Activated T-helper 1 cell treated with anti-CD3 and anti-CD28 coated beads, Interleukin-12 subunit alpha, Interleukin-12 subunit beta, Interleukin-2, Interleukin-4 antibody, amounts not matched to agents 30 ng/mL and 10 ng/mL and 1 ng/mL, durations not matched to agents 14 hours and 24 hours and 36 hours (primary cell): Measurements from ENCODE around the gene ASB3. TPM values are rescaled to one million over a fixed set of nuclear protein-coding genes. Genes with fewer than 3 reads are reported as not detected.
"Not testable (repeated sequence)": the region's sequence is repeated elsewhere in the genome, so short reads cannot be mapped to it uniquely, and the experiment has no call there.

ENCODE experiments used
- DNase-seq: peaks from one replicate; pipeline ENCODE4 v3.0.0; 2021; ENCODE audit warnings: low spot score
- H3K27ac Mint-ChIP-seq: one replicate; pipeline ENCODE4 v1.8.0; 2021; ENCODE audit warnings: mild to moderate bottlenecking, mixed read lengths
- H3K27me3 Mint-ChIP-seq: one replicate; pipeline ENCODE4 v1.8.0; 2022; ENCODE audit warnings: mild to moderate bottlenecking, moderate library complexity, mixed read lengths; ENCODE audit not compliant: insufficient read depth
- H3K36me3 Mint-ChIP-seq: one replicate; pipeline ENCODE4 v1.8.0; 2021; ENCODE audit warnings: low read depth, mixed read lengths
- H3K4me1 Mint-ChIP-seq: one replicate; pipeline ENCODE4 v1.8.0; 2021; ENCODE audit warnings: low read depth, mixed read lengths
- H3K4me3 Mint-ChIP-seq: one replicate; pipeline ENCODE4 v1.8.0; 2021; ENCODE audit warnings: mild to moderate bottlenecking, moderate library complexity, mixed read lengths
- H3K9me3 Mint-ChIP-seq: one replicate; pipeline ENCODE4 v1.8.0; 2021; ENCODE audit warnings: mixed read lengths
- intact Hi-C: fragments of 100-400 bp; cut with micrococcal nuclease; formaldehyde crosslinking; loops from one replicate; pipeline ENCODE4 v1.15.1; 2024
- total RNA-seq: library from RNA; stranded (reverse); gene quantifications from 2 replicates; pipeline ENCODE4 v1.2.3, GENCODE V29; 2022

ASB3 gene
- total RNA-seq, 1 donor from 2014 or later: 21.5 TPM

DNA sequence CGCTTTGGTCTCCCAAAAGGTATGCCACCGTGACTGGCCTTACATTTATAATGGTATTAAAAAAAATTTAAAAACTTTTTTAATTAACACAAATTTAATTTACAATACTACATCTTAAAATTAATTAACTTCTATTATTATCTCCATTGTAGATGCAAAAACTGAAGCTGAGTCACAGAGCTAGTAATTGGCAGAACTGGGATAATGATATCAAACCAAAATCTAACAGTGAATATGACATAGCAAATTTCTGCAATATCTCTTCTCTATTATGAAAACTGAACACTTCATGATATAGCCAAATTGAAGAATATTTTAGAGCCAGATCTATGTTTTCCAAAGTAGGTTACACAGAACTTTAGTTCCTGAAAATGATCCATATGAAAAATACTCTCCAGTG, 85.5 kb downstream of the ASB3 start:
- intact Hi-C loops: no loop called here
- no peak overlapping the region for H3K4me3 Mint-ChIP-seq
- H3K27me3 Mint-ChIP-seq: no peaks in the 10 kb centered on the region
- H3K27ac Mint-ChIP-seq: no peak overlapping the region
- DNase-seq: no peak
- peaks cover 23% of the 10 kb centered on the region for H3K36me3 Mint-ChIP-seq
- no peaks in the 10 kb centered on the region for H3K9me3 Mint-ChIP-seq
- no peaks in the 10 kb centered on the region for H3K4me1 Mint-ChIP-seq

DNA sequence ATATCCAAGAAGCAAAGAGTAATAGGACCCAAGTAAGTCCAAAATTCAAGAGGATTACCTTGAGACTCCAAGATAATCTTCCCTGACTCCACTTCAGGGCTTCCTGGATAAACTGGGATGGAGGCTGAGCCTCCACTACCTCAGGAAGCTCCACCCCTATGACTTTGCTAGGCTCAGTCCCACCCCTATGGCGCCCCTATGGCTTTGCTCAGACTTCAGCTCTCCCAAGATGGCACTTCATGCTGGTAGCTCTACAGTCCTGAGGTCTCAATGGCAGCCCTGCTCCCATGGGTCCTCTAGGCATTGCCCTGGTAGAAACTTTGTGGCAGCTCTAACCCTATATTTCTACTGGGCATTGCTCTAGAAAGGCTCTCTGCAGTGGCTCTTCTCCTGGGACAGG, 89.1 kb downstream of the ASB3 start:
- intact Hi-C loops: no loop called here
- no peaks in the 10 kb centered on the region for H3K4me1 Mint-ChIP-seq
- no peak overlapping the region for H3K27ac Mint-ChIP-seq
- H3K4me3 Mint-ChIP-seq: no peak overlapping the region
- H3K9me3 Mint-ChIP-seq: no peaks in the 10 kb centered on the region
- H3K27me3 Mint-ChIP-seq: no peaks in the 10 kb centered on the region
- DNase-seq: no peak
- H3K36me3 Mint-ChIP-seq: peaks cover 26% of the 10 kb centered on the region

DNA sequence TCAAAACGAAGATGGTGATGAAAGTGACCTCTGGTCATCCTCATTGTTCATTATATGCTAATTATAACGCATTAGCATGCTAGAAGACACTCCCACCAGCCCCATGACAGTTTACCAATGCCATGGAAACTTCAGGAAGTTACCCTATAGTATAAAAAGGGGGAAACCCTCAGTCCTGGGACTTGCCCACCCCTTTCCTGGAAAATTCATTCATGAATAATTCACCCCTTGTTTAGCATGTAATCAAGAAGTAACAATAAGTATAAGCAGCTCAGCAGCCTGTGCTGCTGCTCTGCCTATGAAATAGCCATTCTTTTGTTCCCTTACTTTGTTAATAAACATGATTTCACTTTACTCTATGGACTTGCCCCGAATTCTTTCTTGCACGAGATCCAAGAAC, 89.7 kb downstream of the ASB3 start:
- Mint-ChIP-seq H3K36me3 (peaks cover 26% of the 10 kb centered on the region), H3K4me3 (no peak overlapping the region), H3K27ac (no peak overlapping the region), H3K27me3 (no peaks in the 10 kb centered on the region), H3K4me1 (no peaks in the 10 kb centered on the region), H3K9me3 (no peaks in the 10 kb centered on the region)
- no peak for DNase-seq
- intact Hi-C loops: no loop called here

DNA sequence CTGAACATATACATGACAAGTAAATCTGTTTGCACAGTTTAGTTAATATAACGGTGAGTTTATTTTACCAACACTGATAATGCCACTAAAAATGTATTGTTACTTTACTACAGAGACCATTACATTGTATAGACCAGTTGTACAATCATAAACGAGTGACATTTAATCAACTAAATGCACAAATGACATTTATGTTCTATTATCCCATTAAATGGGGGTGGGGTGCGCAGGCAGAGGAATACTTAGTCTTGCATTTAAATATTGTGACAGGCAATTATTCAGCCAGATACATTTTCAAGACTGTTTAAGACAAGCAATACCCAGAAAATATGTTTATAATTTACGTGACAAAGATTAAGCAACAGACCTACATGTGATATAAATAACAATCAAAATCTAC, 91.2 kb downstream of the ASB3 start:
- no peaks in the 10 kb centered on the region for H3K27me3 Mint-ChIP-seq
- no peak for DNase-seq
- no peaks in the 10 kb centered on the region for H3K9me3 Mint-ChIP-seq
- H3K27ac Mint-ChIP-seq: no peak overlapping the region
- no peak overlapping the region for H3K4me3 Mint-ChIP-seq
- H3K4me1 Mint-ChIP-seq: peaks cover 6% of the 10 kb centered on the region
- intact Hi-C loops: no loop called here
- H3K36me3 Mint-ChIP-seq: peaks cover 27% of the 10 kb centered on the region

DNA sequence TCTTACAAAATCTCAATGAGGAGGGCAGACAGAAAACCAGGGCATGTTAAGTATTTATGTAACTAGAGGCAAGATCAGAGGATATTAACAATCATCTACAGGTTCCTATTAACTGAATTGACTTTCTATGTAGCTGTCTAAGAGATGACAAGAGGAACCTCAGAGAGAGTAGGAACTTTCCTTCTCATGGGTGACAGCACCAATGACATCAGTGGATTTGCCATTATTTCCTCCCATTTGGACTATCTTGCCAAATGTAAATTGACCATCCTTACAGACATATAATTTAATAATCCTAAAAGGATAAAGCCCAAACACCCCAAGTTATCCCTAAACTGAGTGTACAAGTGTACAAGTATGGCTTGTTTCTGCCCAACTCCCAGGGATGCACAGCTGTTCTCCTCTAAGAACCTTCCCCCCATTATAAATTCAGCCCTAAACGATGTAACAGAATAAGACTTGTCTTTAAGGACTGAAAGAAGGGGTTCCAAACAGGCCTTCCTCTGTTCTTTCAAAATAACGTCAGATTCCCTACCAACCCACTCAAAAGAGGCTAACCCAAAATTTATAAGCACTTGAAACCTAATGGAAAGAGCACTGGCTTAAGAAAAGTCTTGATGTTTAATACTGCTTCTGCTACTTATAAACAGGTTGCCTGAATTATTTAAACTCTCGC, 92.5 kb downstream of the ASB3 start:
- no peak overlapping the region for H3K27ac Mint-ChIP-seq
- peaks cover 6% of the 10 kb centered on the region for H3K4me1 Mint-ChIP-seq
- H3K4me3 Mint-ChIP-seq: no peak overlapping the region
- intact Hi-C loops: no loop called here
- no peaks in the 10 kb centered on the region for H3K9me3 Mint-ChIP-seq
- no peaks in the 10 kb centered on the region for H3K27me3 Mint-ChIP-seq
- DNase-seq: no peak
- peaks cover 22% of the 10 kb centered on the region for H3K36me3 Mint-ChIP-seq

DNA sequence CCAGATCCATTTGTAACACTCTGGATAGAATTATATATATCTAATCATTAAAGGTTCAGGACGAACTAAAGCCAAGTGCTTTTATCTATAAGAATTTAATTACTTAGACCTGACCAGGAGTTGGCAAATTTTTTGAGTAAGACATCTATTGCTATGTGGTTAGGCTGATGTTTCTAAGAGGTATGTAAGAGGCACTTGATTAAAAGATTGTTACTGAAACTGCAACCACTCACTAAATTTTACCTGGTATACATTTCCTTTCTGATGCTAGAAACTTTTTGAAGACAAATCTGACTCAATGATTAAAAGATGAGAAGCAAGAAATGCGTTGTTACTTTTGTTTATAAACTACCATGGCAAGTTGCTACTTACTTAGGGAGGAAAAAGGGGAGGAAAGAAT, 95.9 kb downstream of the ASB3 start:
- Mint-ChIP-seq H3K9me3 (no peaks in the 10 kb centered on the region), H3K4me3 (no peak overlapping the region), H3K27me3 (no peaks in the 10 kb centered on the region), H3K4me1 (peaks cover 6% of the 10 kb centered on the region), H3K27ac (no peak overlapping the region), H3K36me3 (peaks cover 19% of the 10 kb centered on the region)
- no peak for DNase-seq
- intact Hi-C loops: no loop called here

DNA sequence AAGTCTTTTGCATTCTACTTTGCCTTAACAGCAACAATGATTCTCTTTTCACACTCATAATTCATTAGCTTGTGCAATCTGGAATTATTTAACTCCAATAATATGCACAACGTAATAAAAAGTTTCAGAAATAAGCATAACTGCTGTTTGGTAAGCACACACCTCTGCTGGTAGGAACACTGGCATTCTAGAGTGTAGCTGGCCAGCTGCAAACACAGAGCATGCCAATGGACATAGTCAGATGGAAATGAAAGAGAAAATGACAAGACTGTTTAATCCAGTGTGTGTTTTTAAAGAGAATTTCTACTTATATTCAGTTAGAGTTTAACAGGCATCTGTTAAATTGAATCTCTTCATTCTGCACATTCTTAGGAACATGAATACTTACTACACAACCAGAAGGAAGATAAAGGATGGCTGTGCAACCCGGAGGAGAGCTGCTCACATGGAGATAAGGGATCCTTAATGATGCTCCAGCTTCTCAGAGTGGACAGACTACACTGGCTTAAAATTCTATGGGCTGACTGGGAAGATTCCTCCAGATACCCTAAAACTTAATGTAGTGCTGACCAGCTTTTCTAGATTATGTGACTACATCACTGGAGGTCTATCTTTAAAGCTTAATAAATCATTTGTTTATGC, 113.8 kb downstream of the ASB3 start:
- Mint-ChIP-seq H3K36me3 (peaks cover 8% of the 10 kb centered on the region), H3K27me3 (no peaks in the 10 kb centered on the region), H3K4me1 (no peaks in the 10 kb centered on the region), H3K9me3 (no peaks in the 10 kb centered on the region), H3K4me3 (no peak overlapping the region), H3K27ac (no peak overlapping the region)
- no peak for DNase-seq
- intact Hi-C loops: no loop called here

DNA sequence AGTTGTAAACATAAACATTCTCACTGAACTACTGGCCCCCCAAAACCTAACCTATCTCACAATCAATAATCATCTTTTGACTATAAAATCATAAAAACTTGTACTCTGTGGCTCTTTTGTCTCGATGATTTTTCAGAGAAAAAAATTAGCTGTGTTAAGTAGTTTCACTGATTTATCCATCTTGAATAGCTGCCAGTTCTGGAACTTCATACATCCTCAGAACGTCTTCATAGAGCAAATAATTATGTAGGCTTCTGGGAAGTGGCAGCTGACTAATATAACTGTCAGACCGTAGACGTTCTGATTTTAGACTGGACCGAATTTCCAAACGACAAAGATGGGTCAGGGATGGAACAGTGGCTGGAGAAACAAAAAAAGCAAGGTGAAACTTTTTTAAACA, 116.4 kb downstream of the ASB3 start:
- Mint-ChIP-seq H3K27ac (no peak overlapping the region), H3K4me3 (no peak overlapping the region), H3K9me3 (no peaks in the 10 kb centered on the region), H3K4me1 (no peaks in the 10 kb centered on the region), H3K36me3 (peaks cover 9% of the 10 kb centered on the region), H3K27me3 (peaks cover 1% of the 10 kb centered on the region)
- intact Hi-C loops: no loop called here
- no peak for DNase-seq

DNA sequence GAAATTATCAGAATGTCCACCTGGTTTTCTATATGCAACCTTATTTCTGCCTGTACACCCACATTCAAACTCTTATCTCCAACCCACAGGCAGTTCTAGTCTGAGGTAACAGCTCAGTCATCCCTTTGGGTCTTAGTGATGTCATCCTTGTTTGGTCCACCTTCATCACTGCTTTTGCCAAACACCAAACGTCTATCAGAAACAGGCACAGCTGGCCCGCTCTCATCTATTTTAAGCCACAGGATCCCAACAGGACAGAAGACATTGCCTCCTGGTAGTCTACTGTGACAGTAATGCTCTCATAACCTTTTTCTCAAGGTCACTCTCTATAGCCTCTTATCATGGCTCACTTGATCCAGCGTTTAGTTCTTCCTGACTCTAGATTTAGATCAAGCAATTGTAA, 118.1 kb downstream of the ASB3 start:
- intact Hi-C loops: no loop called here
- H3K27me3 Mint-ChIP-seq: peaks cover 1% of the 10 kb centered on the region
- H3K9me3 Mint-ChIP-seq: peaks cover 4% of the 10 kb centered on the region
- H3K4me1 Mint-ChIP-seq: no peaks in the 10 kb centered on the region
- H3K36me3 Mint-ChIP-seq: peaks cover 9% of the 10 kb centered on the region
- H3K4me3 Mint-ChIP-seq: no peak overlapping the region
- no peak overlapping the region for H3K27ac Mint-ChIP-seq
- DNase-seq: no peak

DNA sequence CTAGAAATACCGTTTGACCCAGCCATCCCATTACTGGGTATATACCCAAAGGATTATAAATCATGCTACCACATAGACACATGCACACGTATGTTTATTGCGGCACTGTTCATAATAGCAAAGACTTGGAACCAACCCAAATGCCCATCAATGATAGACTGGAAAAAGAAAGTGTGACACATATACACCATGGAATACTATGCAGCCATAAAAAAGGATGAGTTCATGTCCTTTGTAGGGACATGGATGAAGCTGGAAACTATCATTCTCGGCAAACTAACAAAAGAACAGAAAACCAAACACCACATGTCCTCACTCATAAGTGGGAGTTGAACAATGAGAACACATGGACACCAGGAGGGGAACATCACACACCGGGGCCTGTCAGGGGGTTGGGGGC, 119.6 kb downstream of the ASB3 start:
- H3K4me3 Mint-ChIP-seq, H3K27ac Mint-ChIP-seq, DNase-seq, intact Hi-C loops, H3K4me1 Mint-ChIP-seq, H3K9me3 Mint-ChIP-seq, H3K27me3 Mint-ChIP-seq, H3K36me3 Mint-ChIP-seq: not testable (repeated sequence)

DNA sequence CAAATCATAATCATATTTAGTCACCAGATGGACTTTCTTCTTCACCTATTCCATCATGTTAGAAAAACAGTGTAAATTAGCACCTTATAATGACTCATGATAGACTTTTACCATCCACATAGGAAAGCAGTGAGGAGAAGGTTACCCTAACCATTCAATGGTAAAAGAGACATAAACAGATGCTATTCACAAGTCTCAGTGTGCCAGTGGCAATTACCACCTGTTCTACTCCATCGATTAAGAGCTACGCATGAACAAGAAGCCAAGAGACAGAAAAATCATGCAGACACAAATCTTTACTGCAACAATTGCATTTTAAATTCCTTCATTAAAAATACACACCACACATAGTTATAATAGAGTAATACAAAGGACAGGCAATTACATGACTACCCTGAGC, 125.9 kb downstream of the ASB3 start:
- no peak for DNase-seq
- peaks cover 4% of the 10 kb centered on the region for H3K9me3 Mint-ChIP-seq

DNA sequence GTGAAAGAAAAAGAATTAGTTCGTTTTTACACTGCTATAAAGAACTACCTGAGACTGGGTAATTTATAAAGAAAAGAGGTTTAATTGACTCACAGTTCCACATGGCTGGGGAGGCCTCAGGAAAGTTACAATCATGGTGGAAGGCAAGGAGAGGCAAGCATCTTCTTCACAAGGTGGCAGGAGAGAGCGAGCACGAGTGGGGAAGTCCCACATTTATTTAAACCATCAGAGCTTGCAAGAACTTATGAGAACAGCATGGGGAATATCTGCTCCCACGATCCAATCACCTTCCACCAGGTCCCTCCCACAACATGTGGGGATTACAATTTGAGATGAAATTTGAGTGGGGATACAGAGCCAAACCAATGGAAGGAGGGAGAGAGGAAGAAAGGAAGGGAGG, 128.3 kb downstream of the ASB3 start:
- H3K27me3 Mint-ChIP-seq, intact Hi-C loops, DNase-seq, H3K36me3 Mint-ChIP-seq, H3K4me3 Mint-ChIP-seq, H3K4me1 Mint-ChIP-seq, H3K27ac Mint-ChIP-seq, H3K9me3 Mint-ChIP-seq: not testable (repeated sequence)

More for the DNA sequence above, 125.9 kb downstream of the ASB3 start:
- Mint-ChIP-seq H3K27ac (no peak overlapping the region), H3K4me3 (no peak overlapping the region), H3K27me3 (no peaks in the 10 kb centered on the region), H3K4me1 (no peaks in the 10 kb centered on the region), H3K36me3 (no peaks in the 10 kb centered on the region)
- intact Hi-C loops: no loop called here

DNA sequence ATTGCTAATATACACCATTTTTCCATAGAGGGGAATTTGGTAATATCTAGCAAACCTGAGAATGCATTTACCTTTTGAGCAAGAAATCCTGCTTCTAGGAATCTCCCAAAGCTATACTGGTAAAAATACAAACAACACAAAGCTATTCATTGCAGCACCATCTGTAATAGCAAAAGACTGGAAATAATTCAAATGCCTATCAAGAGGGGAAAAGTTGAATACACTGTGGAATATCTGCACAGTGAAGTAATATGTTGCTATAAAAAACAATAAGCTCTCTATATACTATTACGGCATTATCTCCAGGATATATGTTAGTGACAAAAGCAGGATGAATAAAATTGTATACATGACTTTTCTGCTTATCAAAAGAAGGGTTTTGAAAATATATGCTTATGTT, 131.5 kb downstream of the ASB3 start:
- Mint-ChIP-seq H3K4me1 (no peaks in the 10 kb centered on the region), H3K27me3 (no peaks in the 10 kb centered on the region), H3K4me3 (no peak overlapping the region), H3K36me3 (no peaks in the 10 kb centered on the region), H3K9me3 (no peaks in the 10 kb centered on the region), H3K27ac (no peak overlapping the region)
- intact Hi-C loops: no loop called here
- DNase-seq: no peak

DNA sequence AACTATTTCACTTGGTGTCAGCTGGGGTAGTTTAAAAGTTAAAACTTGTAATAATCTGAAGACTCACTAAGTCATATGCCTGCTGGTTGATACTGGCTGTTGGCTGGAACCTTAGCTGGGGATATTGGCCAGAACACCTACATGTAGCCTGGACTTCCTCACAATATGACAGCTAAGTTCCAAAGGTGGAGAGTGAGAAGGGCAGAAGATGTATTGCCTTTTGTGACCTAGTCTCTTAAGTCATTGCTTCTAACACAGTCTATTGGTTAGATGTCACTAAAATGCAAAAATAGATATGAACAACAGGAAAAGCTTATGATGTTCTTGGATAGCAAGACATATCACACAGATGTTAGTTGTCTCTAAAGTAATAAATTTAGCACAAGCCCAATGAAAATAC, 132.4 kb downstream of the ASB3 start:
- intact Hi-C loops: no loop called here
- H3K4me3 Mint-ChIP-seq: no peak overlapping the region
- H3K4me1 Mint-ChIP-seq: no peaks in the 10 kb centered on the region
- no peaks in the 10 kb centered on the region for H3K36me3 Mint-ChIP-seq
- H3K27me3 Mint-ChIP-seq: no peaks in the 10 kb centered on the region
- DNase-seq: no peak
- H3K9me3 Mint-ChIP-seq: no peaks in the 10 kb centered on the region
- no peak overlapping the region for H3K27ac Mint-ChIP-seq
